Measurements from ENCODE around the gene SUN3.

DNA sequence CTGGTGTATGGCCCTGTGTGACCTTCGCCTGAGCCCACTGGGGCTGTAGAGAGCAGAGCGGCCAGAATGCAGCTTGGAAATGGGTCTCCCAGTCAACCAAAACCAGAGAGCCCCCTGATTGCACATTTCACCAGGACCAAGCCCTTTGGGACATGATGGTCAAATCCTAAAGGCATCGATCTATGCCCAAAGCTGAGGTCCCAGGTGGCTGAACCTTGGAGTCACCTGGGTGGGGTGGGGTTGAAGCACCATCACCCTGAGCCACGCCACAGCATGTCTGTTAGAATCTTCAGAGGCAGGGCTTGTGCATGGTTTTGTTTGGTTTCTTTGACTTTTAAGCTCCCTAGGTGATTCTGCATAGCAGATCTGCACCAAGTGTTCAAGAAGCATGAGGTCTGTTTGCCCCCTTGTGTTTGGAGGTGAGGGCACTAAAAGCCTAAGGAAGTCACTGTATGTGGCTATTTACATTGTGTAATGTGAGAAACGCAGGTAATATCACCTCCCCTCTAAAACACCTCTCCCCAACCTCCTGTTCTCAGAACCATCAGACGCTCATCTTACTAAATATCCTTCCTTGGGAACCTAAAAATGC lies 90.2 kb downstream of the SUN3 start:
- TF ChIP-seq MBNL3 (CRISPR knock-in tag; conservative IDR thresholded peaks at IDR 0.05) (no peak), ETV6 (CRISPR knock-in tag; conservative IDR thresholded peaks at IDR 0.05) (no peak)

All from HepG2 (cell line).